Measurements from ENCODE around the gene UBE3A.
A peak's percentile ranks its signal among the peaks of the same experiment; 100 is the strongest.

The UBE3A gene

GRCh38 chr15:25402342-25402741, 36.5 kb downstream of the UBE3A start:
- H3K9me3 Mint-ChIP-seq = peaks cover 31% of the 10 kb centered on the region
- no peak for DNase-seq
- H3K27me3 Mint-ChIP-seq = no peaks in the 10 kb centered on the region
- peaks cover 90% of the 10 kb centered on the region for H3K36me3 Mint-ChIP-seq (ENCODE audit: low read depth)
- H3K4me1 Mint-ChIP-seq = peaks cover 39% of the 10 kb centered on the region
- no peak overlapping the region for H3K4me3 Mint-ChIP-seq
- H3K27ac Mint-ChIP-seq = no peak overlapping the region
- no peak for ATAC-seq

- Mint-ChIP-seq H3K4me3 (no peak overlapping the region), H3K4me1 (peaks cover 30% of the 10 kb centered on the region), H3K9me3 (peaks cover 31% of the 10 kb centered on the region), H3K27me3 (no peaks in the 10 kb centered on the region), H3K36me3 (ENCODE audit: low read depth) (peaks cover 90% of the 10 kb centered on the region), H3K27ac (no peak overlapping the region)
- ATAC-seq (no peak), DNase-seq (no peak)
Observed at GRCh38 chr15:25401501-25401900, 37.3 kb downstream of the UBE3A start.

- Mint-ChIP-seq H3K36me3 (ENCODE audit: low read depth) (peaks cover 73% of the 10 kb centered on the region), H3K9me3 (peaks cover 10% of the 10 kb centered on the region), H3K27ac (no peak overlapping the region), H3K4me1 (peaks cover 20% of the 10 kb centered on the region), H3K27me3 (no peaks in the 10 kb centered on the region), H3K4me3 (no peak overlapping the region)
- ATAC-seq (no peak), DNase-seq (no peak)
Observed at GRCh38 chr15:25397100-25397499, 41.7 kb downstream of the UBE3A start.

GRCh38 chr15:25394898-25395297, 43.9 kb downstream of the UBE3A start:
- Mint-ChIP-seq H3K27me3 (no peaks in the 10 kb centered on the region), H3K27ac (no peak overlapping the region), H3K9me3 (peaks cover 10% of the 10 kb centered on the region), H3K4me1 (peaks cover 16% of the 10 kb centered on the region), H3K36me3 (ENCODE audit: low read depth) (peaks cover 61% of the 10 kb centered on the region), H3K4me3 (no peak overlapping the region)
- ATAC-seq (no peak), DNase-seq (no peak)

GRCh38 chr15:25392806-25393205, 46.0 kb downstream of the UBE3A start:
- Mint-ChIP-seq H3K36me3 (ENCODE audit: low read depth) (peaks cover 66% of the 10 kb centered on the region), H3K27me3 (no peaks in the 10 kb centered on the region), H3K9me3 (peaks cover 11% of the 10 kb centered on the region), H3K4me3 (no peak overlapping the region), H3K4me1 (peaks cover 22% of the 10 kb centered on the region), H3K27ac (no peak overlapping the region)
- DNase-seq = no peak
- ATAC-seq = no peak

- H3K27me3 Mint-ChIP-seq = no peaks in the 10 kb centered on the region
- no peak overlapping the region for H3K27ac Mint-ChIP-seq
- H3K9me3 Mint-ChIP-seq = peaks cover 16% of the 10 kb centered on the region
- no peak overlapping the region for H3K4me3 Mint-ChIP-seq
- peaks cover 66% of the 10 kb centered on the region for H3K36me3 Mint-ChIP-seq (ENCODE audit: low read depth)
- peaks cover 22% of the 10 kb centered on the region for H3K4me1 Mint-ChIP-seq
- no peak for DNase-seq
- peak; percentile 63 for ATAC-seq
Observed at GRCh38 chr15:25391971-25392721, 46.7 kb downstream of the UBE3A start.

- H3K27ac Mint-ChIP-seq = no peak overlapping the region
- peaks cover 87% of the 10 kb centered on the region for H3K36me3 Mint-ChIP-seq (ENCODE audit: low read depth)
- H3K4me1 Mint-ChIP-seq = peaks cover 22% of the 10 kb centered on the region
- no peak overlapping the region for H3K4me3 Mint-ChIP-seq
- no peaks in the 10 kb centered on the region for H3K27me3 Mint-ChIP-seq
- ATAC-seq (no peak), DNase-seq (no peak)
- peaks cover 41% of the 10 kb centered on the region for H3K9me3 Mint-ChIP-seq
Observed at GRCh38 chr15:25385986-25386385, 52.8 kb downstream of the UBE3A start.

- no peaks in the 10 kb centered on the region for H3K27me3 Mint-ChIP-seq
- H3K4me3 Mint-ChIP-seq = no peak overlapping the region
- H3K36me3 Mint-ChIP-seq (ENCODE audit: low read depth) = peaks cover 86% of the 10 kb centered on the region
- no peak for ATAC-seq
- H3K4me1 Mint-ChIP-seq = peaks cover 27% of the 10 kb centered on the region
- no peak for DNase-seq
- H3K9me3 Mint-ChIP-seq = peaks cover 35% of the 10 kb centered on the region
- no peak overlapping the region for H3K27ac Mint-ChIP-seq
Observed at GRCh38 chr15:25381579-25381978, 57.2 kb downstream of the UBE3A start.

- peaks cover 82% of the 10 kb centered on the region for H3K36me3 Mint-ChIP-seq (ENCODE audit: low read depth)
Observed at GRCh38 chr15:25378501-25378901, 60.3 kb downstream of the UBE3A start.

GRCh38 chr15:25375557-25375956, 63.3 kb downstream of the UBE3A start:
- H3K4me1 Mint-ChIP-seq = peaks cover 16% of the 10 kb centered on the region
- H3K36me3 Mint-ChIP-seq (ENCODE audit: low read depth) = peaks cover 88% of the 10 kb centered on the region
- H3K27ac Mint-ChIP-seq = no peak overlapping the region
- no peak for ATAC-seq
- no peak overlapping the region for H3K4me3 Mint-ChIP-seq
- H3K27me3 Mint-ChIP-seq = no peaks in the 10 kb centered on the region
- DNase-seq = no peak
- peaks cover 11% of the 10 kb centered on the region for H3K9me3 Mint-ChIP-seq

More at GRCh38 chr15:25378501-25378901, 60.3 kb downstream of the UBE3A start:
- H3K27ac Mint-ChIP-seq = no peak overlapping the region
- no peaks in the 10 kb centered on the region for H3K27me3 Mint-ChIP-seq
- ATAC-seq = peak; percentile 46
- peaks cover 25% of the 10 kb centered on the region for H3K4me1 Mint-ChIP-seq
- peaks cover 17% of the 10 kb centered on the region for H3K9me3 Mint-ChIP-seq
- no peak overlapping the region for H3K4me3 Mint-ChIP-seq
- DNase-seq = no peak

GRCh38 chr15:25374143-25374542, 64.7 kb downstream of the UBE3A start:
- Mint-ChIP-seq H3K27me3 (no peaks in the 10 kb centered on the region), H3K4me3 (no peak overlapping the region), H3K4me1 (peaks cover 12% of the 10 kb centered on the region), H3K9me3 (peaks cover 4% of the 10 kb centered on the region), H3K36me3 (ENCODE audit: low read depth) (peaks cover 90% of the 10 kb centered on the region), H3K27ac (no peak overlapping the region)
- no peak for DNase-seq
- ATAC-seq = no peak

GRCh38 chr15:25372298-25372697, 66.5 kb downstream of the UBE3A start:
- H3K27me3 Mint-ChIP-seq = no peaks in the 10 kb centered on the region
- H3K4me1 Mint-ChIP-seq = peaks cover 4% of the 10 kb centered on the region
- H3K4me3 Mint-ChIP-seq = no peak overlapping the region
- no peak overlapping the region for H3K27ac Mint-ChIP-seq
- no peak for DNase-seq
- ATAC-seq = no peak
- peaks cover 83% of the 10 kb centered on the region for H3K36me3 Mint-ChIP-seq (ENCODE audit: low read depth)
- peaks cover 4% of the 10 kb centered on the region for H3K9me3 Mint-ChIP-seq

GRCh38 chr15:25368850-25369249, 70.0 kb downstream of the UBE3A start:
- Mint-ChIP-seq H3K27ac (no peak overlapping the region), H3K4me1 (peaks cover 16% of the 10 kb centered on the region), H3K4me3 (no peak overlapping the region), H3K9me3 (peaks cover 4% of the 10 kb centered on the region), H3K27me3 (no peaks in the 10 kb centered on the region), H3K36me3 (ENCODE audit: low read depth) (peaks cover 68% of the 10 kb centered on the region)
- no peak for ATAC-seq
- DNase-seq = no peak

GRCh38 chr15:25366058-25366457, 72.8 kb downstream of the UBE3A start:
- Mint-ChIP-seq H3K4me3 (no peak overlapping the region), H3K27me3 (no peaks in the 10 kb centered on the region), H3K9me3 (peaks cover 4% of the 10 kb centered on the region), H3K4me1 (peaks cover 16% of the 10 kb centered on the region), H3K36me3 (ENCODE audit: low read depth) (peaks cover 59% of the 10 kb centered on the region), H3K27ac (peak overlapping the region; percentile 44)
- ATAC-seq (peak; percentile 69), DNase-seq (no peak)

GRCh38 chr15:25362545-25362944, 76.3 kb downstream of the UBE3A start:
- H3K36me3 Mint-ChIP-seq (ENCODE audit: low read depth) = peaks cover 57% of the 10 kb centered on the region
- H3K27ac Mint-ChIP-seq = no peak overlapping the region
- H3K4me3 Mint-ChIP-seq = no peak overlapping the region
- ATAC-seq (no peak), DNase-seq (no peak)
- no peaks in the 10 kb centered on the region for H3K9me3 Mint-ChIP-seq
- H3K4me1 Mint-ChIP-seq = peaks cover 14% of the 10 kb centered on the region
- no peaks in the 10 kb centered on the region for H3K27me3 Mint-ChIP-seq
